Gastroesophageal sphincter (tissue), 3 donors: Measurements from ENCODE around the gene INPP5E.

Source experiments
- EP300 ChIP-seq: sonication (generic); formaldehyde crosslinking; IDR thresholded peaks from one replicate; pipeline ENCODE4 v1.6.1; 2017; ENCODE audit warnings: antibody characterized with exemption, mild to moderate bottlenecking
- POLR2A ChIP-seq, 2 donors: fragments of 450-650 bp; IDR thresholded peaks; one replicate each; pipeline ENCODE4 v1.6.1; 2017; ENCODE audit warnings: antibody characterized with exemption in 2 of 2, mild to moderate bottlenecking in 2 of 2, moderate library complexity in 1 of 2
- TF ChIP-seq, protein P1 (sequence below), 4 experiments: fragments of 200-600 bp in 2 of 4; fragments of 450-650 bp in 2 of 4; sonication (generic) in 1 of 4; IDR thresholded peaks; one replicate each; pipeline ENCODE4 v1.5.1; 2017 to 2019; ENCODE audit warnings: antibody characterized with exemption in 4 of 4, mild to moderate bottlenecking in 2 of 4, moderate library complexity in 2 of 4

DNA sequence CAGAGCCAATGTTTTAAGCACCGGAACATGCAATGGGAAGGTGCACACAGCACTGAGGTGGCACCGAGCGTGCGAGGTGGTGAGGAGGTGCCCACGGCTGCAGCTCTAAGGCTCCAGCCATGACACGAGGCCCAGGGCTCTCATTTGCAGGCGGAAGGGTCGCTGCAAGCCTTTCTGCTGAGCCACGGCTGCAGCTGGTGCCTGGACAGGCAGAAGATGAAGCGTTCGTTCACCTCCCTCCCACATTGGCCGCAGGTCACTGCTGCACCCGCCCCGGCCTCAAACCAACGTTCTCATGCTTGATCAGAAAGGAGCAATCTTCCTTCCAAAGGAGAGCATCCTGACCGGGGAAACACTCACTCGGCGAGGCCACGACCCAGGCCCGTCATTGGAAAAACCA, 4.5 kb upstream of the INPP5E start:
- TF ChIP-seq, protein P1, sequence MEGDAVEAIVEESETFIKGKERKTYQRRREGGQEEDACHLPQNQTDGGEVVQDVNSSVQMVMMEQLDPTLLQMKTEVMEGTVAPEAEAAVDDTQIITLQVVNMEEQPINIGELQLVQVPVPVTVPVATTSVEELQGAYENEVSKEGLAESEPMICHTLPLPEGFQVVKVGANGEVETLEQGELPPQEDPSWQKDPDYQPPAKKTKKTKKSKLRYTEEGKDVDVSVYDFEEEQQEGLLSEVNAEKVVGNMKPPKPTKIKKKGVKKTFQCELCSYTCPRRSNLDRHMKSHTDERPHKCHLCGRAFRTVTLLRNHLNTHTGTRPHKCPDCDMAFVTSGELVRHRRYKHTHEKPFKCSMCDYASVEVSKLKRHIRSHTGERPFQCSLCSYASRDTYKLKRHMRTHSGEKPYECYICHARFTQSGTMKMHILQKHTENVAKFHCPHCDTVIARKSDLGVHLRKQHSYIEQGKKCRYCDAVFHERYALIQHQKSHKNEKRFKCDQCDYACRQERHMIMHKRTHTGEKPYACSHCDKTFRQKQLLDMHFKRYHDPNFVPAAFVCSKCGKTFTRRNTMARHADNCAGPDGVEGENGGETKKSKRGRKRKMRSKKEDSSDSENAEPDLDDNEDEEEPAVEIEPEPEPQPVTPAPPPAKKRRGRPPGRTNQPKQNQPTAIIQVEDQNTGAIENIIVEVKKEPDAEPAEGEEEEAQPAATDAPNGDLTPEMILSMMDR (IDR thresholded peaks at IDR 0.05), result no peak
- TF ChIP-seq EP300, result no peak
- TF ChIP-seq POLR2A (IDR thresholded peaks at IDR 0.05), result no peak
